NT2/D1 (cell line): ENCODE results near the gene SNRNP200.

Experiments
- SUZ12 ChIP-seq: IDR thresholded peaks from 2 replicates; pipeline ENCODE4 v1.6.1; 2011; ENCODE audit not compliant: insufficient read length, insufficient read depth; ENCODE audit errors: extremely low read depth
- YY1 ChIP-seq: IDR thresholded peaks from 2 replicates; pipeline ENCODE4 v1.6.1; 2011; ENCODE audit not compliant: insufficient read length, insufficient read depth
- ZNF274 ChIP-seq: IDR thresholded peaks from 2 replicates; pipeline ENCODE4 v1.6.1; 2011; ENCODE audit warnings: mild to moderate bottlenecking, low read depth, low read length

- TF ChIP-seq YY1 (no peak), ZNF274 (no peak), SUZ12 (no peak)
Observed at GRCh38 chr2:96320326-96320725, 15.0 kb upstream of the SNRNP200 start.
